Smooth muscle cell (in vitro differentiated cells): ENCODE results near the gene NOL7. TPM values are rescaled to one million over a fixed set of nuclear protein-coding genes. Genes with fewer than 3 reads are reported as not detected.
A peak's percentile ranks its signal among the peaks of the same experiment; 100 is the strongest.

ENCODE experiments used
- DNase-seq: peaks from one replicate; lab custom pipeline; 2025; ENCODE audit not compliant: unreplicated experiment; lab: John Stamatoyannopoulos, UW
- H2AFZ ChIP-seq: fragments of 200-600 bp; sonication (generic); 2 replicates; pipeline ENCODE4 v1.6.0; 2016; ENCODE audit warnings: antibody characterized with exemption, low read depth, mild to moderate bottlenecking
- H3F3A ChIP-seq: fragments of 200-600 bp; sonication (generic); 2 replicates; pipeline ENCODE4 v1.6.0; 2017; ENCODE audit warnings: antibody characterized with exemption, low read depth
- H3K27ac ChIP-seq: fragments of 200-600 bp; sonication (generic); 2 replicates; pipeline ENCODE4 v1.5.1; 2016; ENCODE audit warnings: low read depth, mild to moderate bottlenecking
- H3K27me3 ChIP-seq: fragments of 200-600 bp; sonication (generic); 2 replicates; pipeline ENCODE4 v1.6.1; 2016; ENCODE audit warnings: low read depth, mild to moderate bottlenecking
- H3K36me3 ChIP-seq: fragments of 200-600 bp; sonication (generic); 2 replicates; pipeline ENCODE4 v1.5.1; 2016; ENCODE audit warnings: low read depth
- H3K4me1 ChIP-seq: fragments of 200-600 bp; sonication (generic); 2 replicates; pipeline ENCODE4 v1.5.1; 2016; ENCODE audit warnings: low read depth
- H3K4me2 ChIP-seq: fragments of 200-600 bp; sonication (generic); 2 replicates; pipeline ENCODE4 v1.6.0; 2016; ENCODE audit warnings: mild to moderate bottlenecking
- H3K4me3 ChIP-seq: fragments of 200-600 bp; sonication (generic); 2 replicates; pipeline ENCODE4 v1.5.1; 2016; ENCODE audit warnings: mild to moderate bottlenecking
- H3K79me2 ChIP-seq: fragments of 200-600 bp; sonication (generic); 2 replicates; pipeline ENCODE4 v1.6.0; 2016; ENCODE audit warnings: low read depth, mild to moderate bottlenecking
- H3K9ac ChIP-seq: fragments of 200-600 bp; sonication (generic); 2 replicates; pipeline ENCODE4 v1.6.0; 2016; ENCODE audit warnings: low read depth
- H3K9me3 ChIP-seq: fragments of 200-600 bp; sonication (generic); replicated peaks from 2 replicates; pipeline ENCODE4 v1.5.1; 2016; ENCODE audit warnings: low read depth
- H4K20me1 ChIP-seq: fragments of 200-600 bp; sonication (generic); 2 replicates; pipeline ENCODE4 v1.6.0; 2016; ENCODE audit warnings: low read depth
- CTCF ChIP-seq: fragments of 200-600 bp; sonication (generic); IDR thresholded peaks from 2 replicates; pipeline ENCODE4 v1.5.1; 2017; ENCODE audit warnings: borderline replicate concordance, mild to moderate bottlenecking, antibody characterized with exemption; ENCODE audit not compliant: insufficient read depth, poor library complexity, severe bottlenecking
- WGBS: methylation state at CpG from one replicate; pipeline ENCODE4 v1.1.7; 2016; ENCODE audit warnings: low lambda C conversion rate; 5-methylcytosine and 5-hydroxymethylcytosine counted together
- polyA plus RNA-seq: library from polyadenylated mRNA; unstranded; fragments of >200 nt; fragmentation: Nextera tagmentation; extraction: Ambion mirVana; gene quantifications from 2 replicates; pipeline ENCODE4 v1.2.1, GENCODE V29; 2016
- total RNA-seq: library from RNA; depleted of rRNA; stranded (reverse); fragments of >200 nt; gene quantifications from 2 replicates; pipeline ENCODE4 v1.2.3, GENCODE V29; 2014

Gene NOL7
- 97.3 and 120 TPM in 2 replicates for total RNA-seq
- 104 and 132 TPM in 2 replicates for polyA plus RNA-seq

DNA sequence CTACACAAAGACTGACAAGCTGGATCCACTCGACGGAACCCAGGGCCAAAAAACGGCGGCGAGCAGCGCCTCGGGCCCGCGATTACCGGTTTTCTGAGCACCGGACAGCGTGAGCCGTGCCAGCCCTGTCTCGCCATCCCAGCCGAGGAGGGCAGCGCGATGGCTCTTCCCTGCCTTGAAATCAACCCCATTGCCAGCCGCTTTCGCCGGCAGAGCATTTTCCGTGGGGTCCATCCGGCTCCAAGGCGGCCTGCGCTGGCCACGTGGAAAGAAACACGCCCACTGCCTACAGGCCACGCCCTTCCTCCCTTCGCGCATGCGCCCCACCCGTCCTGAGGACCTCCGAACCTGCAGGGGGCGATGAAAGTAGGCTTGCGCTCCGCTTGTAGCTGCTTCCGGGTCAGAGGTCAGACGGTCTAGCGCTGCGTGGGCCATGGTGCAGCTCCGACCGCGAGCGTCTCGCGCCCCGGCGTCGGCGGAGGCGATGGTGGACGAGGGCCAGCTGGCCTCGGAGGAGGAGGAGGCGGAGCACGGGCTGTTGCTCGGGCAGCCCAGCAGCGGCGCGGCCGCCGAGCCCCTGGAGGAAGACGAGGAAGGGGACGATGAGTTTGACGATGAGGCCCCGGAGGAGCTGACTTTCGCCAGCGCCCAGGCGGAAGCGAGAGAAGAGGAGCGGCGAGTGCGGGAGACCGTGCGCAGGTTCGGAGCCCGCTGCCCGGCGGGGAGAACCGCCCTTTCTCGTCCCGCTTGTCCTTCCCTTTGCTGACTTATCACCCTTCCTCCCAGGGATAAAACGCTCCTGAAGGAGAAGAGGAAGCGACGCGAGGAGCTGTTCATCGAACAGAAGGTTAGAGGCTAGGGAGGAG is at the start of gene NOL7:
Gene NOL7 (plus strand): TSS at position 410 of the 866 bp plus-strand sequence. CDS start 24 bp downstream, at position 434.
- Histone ChIP-seq H3K9ac (peak within 1 kb of the TSS; percentile 83), H3K4me2 (peak within 1 kb of the TSS; percentile 90), H4K20me1 (peaks cover 20% of the 10 kb centered on the region), H2AFZ (peak within 1 kb of the TSS; percentile 84), H3F3A (peaks cover 8% of the 10 kb centered on the region), H3K27me3 (no peaks in the 10 kb centered on the region), H3K4me3 (peak within 1 kb of the TSS; percentile 83), H3K36me3 (peaks cover 15% of the 10 kb centered on the region), H3K27ac (peak within 1 kb of the TSS; percentile 85), H3K79me2 (peaks cover 23% of the 10 kb centered on the region), H3K9me3 (no peaks in the 10 kb centered on the region), H3K4me1 (peaks cover 12% of the 10 kb centered on the region)
- under 1% methylated on average over 83 of the region's 85 CpGs for WGBS
- peak; percentile 82 for TF ChIP-seq CTCF
- peak; percentile 90 for DNase-seq

- peaks cover 10% of the 10 kb centered on the region for H3K27me3 ChIP-seq
- DNase-seq = no peak
- 87% methylated on average over 4 of the region's 4 CpGs for whole genome bisulfite sequencing
- no peaks in the 10 kb centered on the region for H3K79me2 ChIP-seq
- H3K4me2 ChIP-seq = no peak overlapping the region
- H3F3A ChIP-seq = no peaks in the 10 kb centered on the region
- H3K9me3 ChIP-seq = no peaks in the 10 kb centered on the region
- H4K20me1 ChIP-seq = no peaks in the 10 kb centered on the region
- H3K27ac ChIP-seq = no peak overlapping the region
- H3K4me3 ChIP-seq = no peak overlapping the region
- no peak overlapping the region for H3K9ac ChIP-seq
- H3K4me1 ChIP-seq = no peaks in the 10 kb centered on the region
- H2AFZ ChIP-seq = no peak overlapping the region
- H3K36me3 ChIP-seq = no peaks in the 10 kb centered on the region
- no peak for TF ChIP-seq CTCF
Measured at GRCh38 chr6:13565921-13566320, 49.2 kb upstream of the NOL7 start.

- DNase-seq = no peak
- Histone ChIP-seq H3F3A (no peaks in the 10 kb centered on the region), H3K4me2 (no peak overlapping the region), H3K36me3 (no peaks in the 10 kb centered on the region), H2AFZ (no peak overlapping the region), H3K9me3 (no peaks in the 10 kb centered on the region), H3K79me2 (no peaks in the 10 kb centered on the region), H3K27ac (no peak overlapping the region), H3K27me3 (peaks cover 10% of the 10 kb centered on the region), H4K20me1 (no peaks in the 10 kb centered on the region), H3K4me3 (no peak overlapping the region), H3K4me1 (no peaks in the 10 kb centered on the region), H3K9ac (no peak overlapping the region)
- TF ChIP-seq CTCF = no peak
- WGBS = 94% methylated on average over 3 of the region's 3 CpGs
Measured at GRCh38 chr6:13566500-13566899, 48.6 kb upstream of the NOL7 start.
